Fibroblast of lung (primary cell): ENCODE results near the gene IGLON5. TPM values are rescaled to one million over a fixed set of nuclear protein-coding genes. Genes with fewer than 3 reads are reported as not detected.

Experiments used
- DNase-seq, 2 donors: peaks; one replicate each; pipeline versions ENCODE4 v3.0.0 to v3.0.0-alpha.2; 2010; ENCODE audit warnings: low read depth in 2 of 2
- H2AFZ ChIP-seq: 2 replicates; pipeline ENCODE4 v1.5.1; 2012; ENCODE audit warnings: low read length, control low read depth, inconsistent platforms
- H3K27ac ChIP-seq: 2 replicates; pipeline ENCODE4 v1.5.1; 2011; ENCODE audit warnings: low read length, control low read depth; ENCODE audit not compliant: insufficient read depth
- H3K27me3 ChIP-seq: 2 replicates; pipeline ENCODE4 v1.5.1; 2011; ENCODE audit warnings: mild to moderate bottlenecking, low read length; ENCODE audit not compliant: control insufficient read depth, insufficient read depth
- H3K36me3 ChIP-seq: 2 replicates; pipeline ENCODE4 v1.5.1; 2011; ENCODE audit warnings: low read length; ENCODE audit not compliant: control insufficient read depth, insufficient read depth
- H3K4me1 ChIP-seq: 2 replicates; pipeline ENCODE4 v1.5.1; 2011; ENCODE audit warnings: low read length; ENCODE audit not compliant: control insufficient read depth, insufficient read depth; ENCODE audit errors: extremely low read depth
- H3K4me2 ChIP-seq: 2 replicates; pipeline ENCODE4 v1.5.1; 2011; ENCODE audit warnings: low read length, control low read depth; ENCODE audit not compliant: insufficient read depth; ENCODE audit errors: extremely low read depth
- H3K4me3 ChIP-seq, 4 experiments: fragments of 200-600 bp in 1 of 4; sonication (generic) in 1 of 4; replicated peaks in 1 of 4; 2 replicates each; pipeline ENCODE4 v1.5.1; 2011 to 2016; ENCODE audit warnings: low read length in 4 of 4, low read depth in 3 of 4, mild to moderate bottlenecking in 3 of 4, control low read depth in 2 of 4, inconsistent platforms in 1 of 4, mixed read lengths in 1 of 4; ENCODE audit not compliant: insufficient read depth in 1 of 4; ENCODE audit errors: control extremely low read depth in 1 of 4
- H3K79me2 ChIP-seq: 2 replicates; pipeline ENCODE4 v1.5.1; 2012; ENCODE audit warnings: mild to moderate bottlenecking, low read length, inconsistent platforms; ENCODE audit not compliant: control insufficient read depth, insufficient read depth
- H3K9ac ChIP-seq: 2 replicates; pipeline ENCODE4 v1.5.1; 2011; ENCODE audit warnings: mild to moderate bottlenecking, low read length, control low read depth; ENCODE audit not compliant: insufficient read depth
- H3K9me3 ChIP-seq: 2 replicates; pipeline ENCODE4 v1.5.1; 2012; ENCODE audit warnings: low read depth, low read length; ENCODE audit not compliant: control insufficient read depth, insufficient read depth
- H4K20me1 ChIP-seq: 2 replicates; pipeline ENCODE4 v1.5.1; 2011; ENCODE audit warnings: low read length; ENCODE audit not compliant: control insufficient read depth, insufficient read depth; ENCODE audit errors: extremely low read depth
- EZH2 ChIP-seq: IDR thresholded peaks from 2 replicates; pipeline ENCODE4 v1.5.1; 2012; ENCODE audit warnings: low read length, control low read depth, mild to moderate bottlenecking; ENCODE audit errors: missing control alignments
- polyA plus RNA-seq, 2 donors: library from polyadenylated mRNA; depleted of rRNA in 1 of 2; stranded (reverse) in 1 of 2; unstranded in 1 of 2; fragments of >200 nt; gene quantifications; 2 replicates each; pipeline ENCODE4 v1.2.1, GENCODE V29; 2011 to 2012; ENCODE audit warnings: missing spikeins in 1 of 2
- total RNA-seq: library from RNA; depleted of rRNA; stranded (reverse); fragments of >200 nt; gene quantifications from 2 replicates; pipeline ENCODE4 v1.2.1, GENCODE V29; 2014
- TF ChIP-seq, protein P1 (sequence below), 2 donors: IDR thresholded peaks in 1 of 2; conservative IDR thresholded peaks in 1 of 2; 1 replicate in 1 of 2; 2 replicates in 1 of 2; pipeline ENCODE4 v1.5.1; 2011 to 2012; ENCODE audit warnings: low read length in 2 of 2, control low read depth in 1 of 2, inconsistent platforms in 1 of 2, low read depth in 1 of 2, mild to moderate bottlenecking in 1 of 2

Gene IGLON5
- total and polyA plus RNA-seq, 2 donors (not counting 1 experiment from before 2014, with no cell fraction given), result not detected

DNA sequence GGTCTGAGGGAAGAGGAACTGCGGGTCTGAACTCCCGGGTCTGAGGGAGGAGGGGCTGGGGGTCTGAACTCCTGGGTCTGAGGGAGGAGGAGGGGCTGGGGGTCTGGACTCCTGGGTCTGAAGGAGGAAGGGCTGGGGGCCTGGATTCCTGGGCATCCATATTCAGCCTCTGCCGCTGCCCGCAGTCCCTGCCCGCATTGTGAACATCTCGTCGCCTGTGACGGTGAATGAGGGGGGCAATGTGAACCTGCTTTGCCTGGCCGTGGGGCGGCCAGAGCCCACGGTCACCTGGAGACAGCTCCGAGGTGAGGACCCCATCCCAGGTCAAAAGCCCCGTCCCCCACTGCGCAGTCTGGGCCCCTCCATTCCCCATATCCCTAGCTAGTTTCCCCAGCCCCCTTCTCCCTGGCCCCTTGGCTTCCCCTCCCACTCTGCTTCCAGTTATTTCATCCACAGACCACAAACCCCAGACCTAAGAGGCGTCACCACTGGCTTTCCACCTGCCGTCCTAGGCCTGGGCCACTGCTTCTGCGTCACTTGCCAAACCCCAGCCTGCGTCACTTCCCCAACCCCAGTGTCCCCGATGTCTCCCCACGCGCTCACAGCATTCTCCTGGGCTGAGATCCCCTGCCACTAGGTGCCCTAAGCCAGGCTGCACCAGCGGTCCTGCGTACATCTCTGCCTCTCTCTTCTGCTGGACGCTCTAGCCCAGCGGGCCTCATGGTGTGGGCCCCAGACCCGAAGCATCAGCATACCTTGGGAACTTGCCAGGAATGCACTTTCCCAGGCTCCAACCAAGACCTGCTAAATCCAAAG lies 13.9 kb downstream of the IGLON5 start:
- Histone ChIP-seq H3K4me1 (no peaks in the 10 kb centered on the region), H3K27me3 (no peaks in the 10 kb centered on the region), H3K79me2 (no peaks in the 10 kb centered on the region), H2AFZ (no peak overlapping the region), H3K27ac (no peak overlapping the region), H3K9me3 (no peaks in the 10 kb centered on the region), H4K20me1 (no peaks in the 10 kb centered on the region), H3K4me3 (no peak overlapping the region), H3K4me2 (no peak overlapping the region), H3K9ac (no peak overlapping the region), H3K36me3 (no peaks in the 10 kb centered on the region)
- no peak for DNase-seq
- TF ChIP-seq, protein P1, sequence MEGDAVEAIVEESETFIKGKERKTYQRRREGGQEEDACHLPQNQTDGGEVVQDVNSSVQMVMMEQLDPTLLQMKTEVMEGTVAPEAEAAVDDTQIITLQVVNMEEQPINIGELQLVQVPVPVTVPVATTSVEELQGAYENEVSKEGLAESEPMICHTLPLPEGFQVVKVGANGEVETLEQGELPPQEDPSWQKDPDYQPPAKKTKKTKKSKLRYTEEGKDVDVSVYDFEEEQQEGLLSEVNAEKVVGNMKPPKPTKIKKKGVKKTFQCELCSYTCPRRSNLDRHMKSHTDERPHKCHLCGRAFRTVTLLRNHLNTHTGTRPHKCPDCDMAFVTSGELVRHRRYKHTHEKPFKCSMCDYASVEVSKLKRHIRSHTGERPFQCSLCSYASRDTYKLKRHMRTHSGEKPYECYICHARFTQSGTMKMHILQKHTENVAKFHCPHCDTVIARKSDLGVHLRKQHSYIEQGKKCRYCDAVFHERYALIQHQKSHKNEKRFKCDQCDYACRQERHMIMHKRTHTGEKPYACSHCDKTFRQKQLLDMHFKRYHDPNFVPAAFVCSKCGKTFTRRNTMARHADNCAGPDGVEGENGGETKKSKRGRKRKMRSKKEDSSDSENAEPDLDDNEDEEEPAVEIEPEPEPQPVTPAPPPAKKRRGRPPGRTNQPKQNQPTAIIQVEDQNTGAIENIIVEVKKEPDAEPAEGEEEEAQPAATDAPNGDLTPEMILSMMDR (conservative IDR thresholded peaks at IDR 0.05 in 1 of 2, IDR thresholded peaks at IDR 0.05 in 1 of 2; ENCODE audit: low read depth in 1 of 2, low read length in 2 of 2), result no peak
- TF ChIP-seq EZH2, result no peak

DNA sequence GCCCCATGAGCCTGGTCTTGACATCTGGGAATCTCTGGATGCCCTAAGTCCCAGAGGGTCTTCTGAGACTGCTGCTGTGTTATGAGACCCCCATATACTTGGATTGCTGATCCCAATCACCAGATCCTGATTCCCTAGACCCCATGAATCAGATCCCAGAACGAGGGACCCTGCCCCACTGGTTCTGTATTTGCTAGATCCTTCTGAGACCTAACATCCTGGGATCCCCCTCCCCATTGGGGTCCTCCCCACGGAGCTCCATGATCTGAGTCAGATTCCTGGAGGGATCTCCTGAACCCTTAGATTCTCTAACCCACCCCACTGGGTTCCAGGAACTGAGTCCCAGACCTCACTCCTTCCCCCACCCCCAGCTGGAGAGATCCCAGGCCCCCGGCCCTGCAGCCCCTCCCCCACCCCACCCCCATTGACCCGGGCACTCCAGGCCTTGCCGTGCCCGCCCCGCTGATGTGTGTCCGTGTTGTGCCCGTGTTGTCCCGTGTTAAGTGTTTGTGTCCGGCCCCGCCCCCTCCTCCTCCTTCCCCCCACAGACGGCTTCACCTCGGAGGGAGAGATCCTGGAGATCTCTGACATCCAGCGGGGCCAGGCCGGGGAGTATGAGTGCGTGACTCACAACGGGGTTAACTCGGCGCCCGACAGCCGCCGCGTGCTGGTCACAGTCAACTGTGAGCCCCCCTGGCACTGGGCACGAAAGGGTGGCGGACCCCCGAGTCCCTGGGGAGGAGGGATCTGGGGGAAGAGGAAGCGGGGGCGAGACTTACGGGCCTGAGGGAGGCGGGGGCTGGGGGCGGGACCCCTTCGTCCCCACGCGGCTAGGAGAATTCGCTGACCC lies 15.0 kb downstream of the IGLON5 start:
- no peaks in the 10 kb centered on the region for H3K4me1 ChIP-seq
- H3K36me3 ChIP-seq, result no peaks in the 10 kb centered on the region
- no peak for DNase-seq
- no peaks in the 10 kb centered on the region for H4K20me1 ChIP-seq
- no peak overlapping the region for H3K4me2 ChIP-seq
- H3K27me3 ChIP-seq, result no peaks in the 10 kb centered on the region
- no peaks in the 10 kb centered on the region for H3K9me3 ChIP-seq
- no peaks in the 10 kb centered on the region for H3K79me2 ChIP-seq
- TF ChIP-seq, protein P1 (conservative IDR thresholded peaks at IDR 0.05 in 1 of 2, IDR thresholded peaks at IDR 0.05 in 1 of 2; ENCODE audit: low read depth in 1 of 2, low read length in 2 of 2), result no peak
- TF ChIP-seq EZH2, result no peak
- H3K4me3 ChIP-seq, result no peak overlapping the region
- H3K27ac ChIP-seq, result no peak overlapping the region
- no peak overlapping the region for H2AFZ ChIP-seq
- H3K9ac ChIP-seq, result no peak overlapping the region
